Neural progenitor cell (in vitro differentiated cells): Measurements from ENCODE around the gene EFNA5. TPM values are rescaled to one million over a fixed set of nuclear protein-coding genes. Genes with fewer than 3 reads are reported as not detected.

Experiments
- DNase-seq: peaks from one replicate; pipeline ENCODE4 v3.0.0-alpha.2; 2016; ENCODE audit warnings: low spot score
- H2AFZ ChIP-seq: fragments of 200-600 bp; sonication (generic); replicated peaks from 2 replicates; pipeline ENCODE4 v1.6.1; 2016; ENCODE audit warnings: antibody characterized with exemption
- H3F3A ChIP-seq: fragments of 200-600 bp; sonication (generic); 2 replicates; pipeline ENCODE4 v1.6.1; 2016; ENCODE audit warnings: antibody characterized with exemption, low read depth
- H3K27ac ChIP-seq: fragments of 200-600 bp; sonication (generic); 2 replicates; pipeline ENCODE4 v1.5.1; 2016; ENCODE audit warnings: mild to moderate bottlenecking
- H3K27me3 ChIP-seq: fragments of 200-600 bp; sonication (generic); 2 replicates; pipeline ENCODE4 v1.6.1; 2016; ENCODE audit warnings: mild to moderate bottlenecking, moderate library complexity
- H3K36me3 ChIP-seq: fragments of 200-600 bp; sonication (generic); 2 replicates; pipeline ENCODE4 v1.5.1; 2016
- H3K4me1 ChIP-seq: fragments of 200-600 bp; sonication (generic); 2 replicates; pipeline ENCODE4 v1.6.1; 2016; ENCODE audit warnings: mixed run types
- H3K4me2 ChIP-seq: fragments of 200-600 bp; sonication (generic); 2 replicates; pipeline ENCODE4 v1.6.1; 2016
- H3K4me3 ChIP-seq: fragments of 200-600 bp; sonication (generic); 2 replicates; pipeline ENCODE4 v1.5.1; 2016
- H3K79me2 ChIP-seq: fragments of 200-600 bp; sonication (generic); 2 replicates; pipeline ENCODE4 v1.6.1; 2016; ENCODE audit warnings: low read depth
- H3K9ac ChIP-seq: fragments of 200-600 bp; sonication (generic); 2 replicates; pipeline ENCODE4 v1.6.1; 2016
- H3K9me3 ChIP-seq: fragments of 200-600 bp; sonication (generic); 2 replicates; pipeline ENCODE4 v1.5.1; 2016; ENCODE audit warnings: low read depth
- H4K20me1 ChIP-seq: fragments of 200-600 bp; sonication (generic); 2 replicates; pipeline ENCODE4 v1.6.1; 2016; ENCODE audit warnings: low read depth
- H3K27ac Mint-ChIP-seq: 3 replicates; pipeline ENCODE4 v1.8.0; 2021; ENCODE audit warnings: mixed read lengths
- H3K27me3 Mint-ChIP-seq: 2 replicates; pipeline ENCODE4 v1.8.0; 2022; ENCODE audit warnings: low read depth, mild to moderate bottlenecking, inconsistent platforms, moderate library complexity, mixed read lengths; ENCODE audit not compliant: insufficient read depth
- H3K36me3 Mint-ChIP-seq: 3 replicates; pipeline ENCODE4 v1.8.0; 2021; ENCODE audit warnings: mixed read lengths
- H3K4me1 Mint-ChIP-seq: 3 replicates; pipeline ENCODE4 v1.8.0; 2021; ENCODE audit warnings: mixed read lengths
- H3K4me3 Mint-ChIP-seq: 3 replicates; pipeline ENCODE4 v1.8.0; 2021; ENCODE audit warnings: mild to moderate bottlenecking, moderate library complexity, mixed read lengths
- H3K9me3 Mint-ChIP-seq: 3 replicates; pipeline ENCODE4 v1.8.0; 2020; ENCODE audit warnings: mixed read lengths
- EZH2 ChIP-seq: fragments of 200-600 bp; sonication (generic); IDR thresholded peaks from 2 replicates; pipeline ENCODE4 v1.6.1; 2017; ENCODE audit warnings: antibody characterized with exemption, mild to moderate bottlenecking, moderate library complexity
- EZH2phosphoT487 ChIP-seq: fragments of 200-600 bp; sonication (generic); IDR thresholded peaks from 2 replicates; pipeline ENCODE4 v1.6.1; 2017; ENCODE audit warnings: antibody characterized with exemption
- total RNA-seq: library from RNA; depleted of rRNA; stranded (reverse); fragments of >200 nt; gene quantifications from 2 replicates; pipeline ENCODE4 v1.2.3, GENCODE V29; 2015; ENCODE audit warnings: low replicate concordance
- TF ChIP-seq, protein P1 (sequence below): fragments of 200-600 bp; sonication (generic); IDR thresholded peaks from 2 replicates; pipeline ENCODE4 v1.5.1; 2017; ENCODE audit warnings: antibody characterized with exemption, mild to moderate bottlenecking

Gene EFNA5
- total RNA-seq, 1 donor from 2014 or later = 105 TPM

DNA sequence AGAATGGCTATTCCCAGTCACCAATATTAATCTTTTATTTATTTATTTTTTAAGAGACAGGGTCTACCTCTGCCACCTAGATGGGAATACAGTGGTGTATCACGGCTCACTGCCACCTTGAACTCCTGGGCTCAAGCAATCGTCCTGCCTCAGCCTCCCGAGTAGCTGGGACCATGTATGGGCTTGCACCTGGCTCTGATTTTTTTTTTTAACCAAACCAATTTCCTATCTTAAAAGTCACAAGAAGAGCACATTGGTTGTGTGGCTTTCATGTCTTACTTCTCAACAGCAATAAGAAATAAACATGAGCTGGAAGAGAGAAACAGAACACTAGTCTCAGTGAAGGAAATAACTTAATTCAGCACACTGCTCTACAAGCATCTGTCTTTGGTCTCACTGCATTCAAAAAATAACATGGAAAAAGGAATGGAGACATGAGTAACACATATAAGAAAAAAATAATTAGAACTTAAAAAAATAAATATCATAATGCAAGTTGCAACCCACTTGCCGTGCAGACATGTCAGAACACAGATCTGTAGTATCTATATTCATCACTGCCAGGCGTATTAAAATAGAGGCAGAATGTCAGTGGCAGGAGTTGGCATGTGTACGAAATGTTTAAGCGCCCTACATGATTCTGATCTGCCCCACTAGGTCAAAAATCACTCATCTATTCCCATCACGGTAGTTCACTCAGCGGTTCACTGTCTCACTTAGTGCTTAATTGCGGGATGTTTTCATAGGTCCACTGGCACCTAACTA, 66.4 kb downstream of the EFNA5 start:
- no peaks in the 10 kb centered on the region for H3K36me3 ChIP-seq
- peaks cover 100% of the 10 kb centered on the region for H3K79me2 ChIP-seq
- Mint-ChIP-seq H3K4me1 (peaks cover 72% of the 10 kb centered on the region), H3K4me3 (no peak overlapping the region), H3K9me3 (no peaks in the 10 kb centered on the region), H3K27me3 (peaks cover 2% of the 10 kb centered on the region), H3K36me3 (peaks cover 15% of the 10 kb centered on the region), H3K27ac (no peak overlapping the region)
- no peak overlapping the region for H3K4me3 ChIP-seq
- no peak overlapping the region for H3K9ac ChIP-seq
- TF ChIP-seq EZH2 (no peak), EZH2phosphoT487 (no peak)
- TF ChIP-seq, protein P1, sequence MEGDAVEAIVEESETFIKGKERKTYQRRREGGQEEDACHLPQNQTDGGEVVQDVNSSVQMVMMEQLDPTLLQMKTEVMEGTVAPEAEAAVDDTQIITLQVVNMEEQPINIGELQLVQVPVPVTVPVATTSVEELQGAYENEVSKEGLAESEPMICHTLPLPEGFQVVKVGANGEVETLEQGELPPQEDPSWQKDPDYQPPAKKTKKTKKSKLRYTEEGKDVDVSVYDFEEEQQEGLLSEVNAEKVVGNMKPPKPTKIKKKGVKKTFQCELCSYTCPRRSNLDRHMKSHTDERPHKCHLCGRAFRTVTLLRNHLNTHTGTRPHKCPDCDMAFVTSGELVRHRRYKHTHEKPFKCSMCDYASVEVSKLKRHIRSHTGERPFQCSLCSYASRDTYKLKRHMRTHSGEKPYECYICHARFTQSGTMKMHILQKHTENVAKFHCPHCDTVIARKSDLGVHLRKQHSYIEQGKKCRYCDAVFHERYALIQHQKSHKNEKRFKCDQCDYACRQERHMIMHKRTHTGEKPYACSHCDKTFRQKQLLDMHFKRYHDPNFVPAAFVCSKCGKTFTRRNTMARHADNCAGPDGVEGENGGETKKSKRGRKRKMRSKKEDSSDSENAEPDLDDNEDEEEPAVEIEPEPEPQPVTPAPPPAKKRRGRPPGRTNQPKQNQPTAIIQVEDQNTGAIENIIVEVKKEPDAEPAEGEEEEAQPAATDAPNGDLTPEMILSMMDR = no peak
- H3K27me3 ChIP-seq = no peaks in the 10 kb centered on the region
- H3F3A ChIP-seq = peaks cover 45% of the 10 kb centered on the region
- peak overlapping the region; percentile 47 for H3K4me2 ChIP-seq
- no peaks in the 10 kb centered on the region for H3K9me3 ChIP-seq
- H4K20me1 ChIP-seq = peaks cover 100% of the 10 kb centered on the region
- no peak overlapping the region for H3K27ac ChIP-seq
- H2AFZ ChIP-seq = no peak overlapping the region
- peaks cover 84% of the 10 kb centered on the region for H3K4me1 ChIP-seq
- no peak for DNase-seq

- no peak overlapping the region for H3K27ac Mint-ChIP-seq
- TF ChIP-seq, protein P1 = no peak
- TF ChIP-seq EZH2 (no peak), EZH2phosphoT487 (no peak)
Observed at GRCh38 chr5:107603349-107603748, 67.4 kb downstream of the EFNA5 start.

GRCh38 chr5:107602896-107603295, 67.8 kb downstream of the EFNA5 start:
- Histone ChIP-seq H3K4me1 (peaks cover 73% of the 10 kb centered on the region), H3K4me3 (no peak overlapping the region), H3K9ac (no peak overlapping the region), H3K27me3 (no peaks in the 10 kb centered on the region), H3K79me2 (peaks cover 100% of the 10 kb centered on the region), H3K9me3 (no peaks in the 10 kb centered on the region), H2AFZ (no peak overlapping the region), H3K4me2 (peak overlapping the region; percentile 47), H3K36me3 (no peaks in the 10 kb centered on the region), H3F3A (peaks cover 45% of the 10 kb centered on the region), H4K20me1 (peaks cover 100% of the 10 kb centered on the region), H3K27ac (peak overlapping the region; percentile 59)
- Mint-ChIP-seq H3K4me1 (peaks cover 67% of the 10 kb centered on the region), H3K27ac (peak overlapping the region; percentile 2), H3K9me3 (no peaks in the 10 kb centered on the region), H3K4me3 (no peak overlapping the region), H3K27me3 (peaks cover 2% of the 10 kb centered on the region), H3K36me3 (peaks cover 14% of the 10 kb centered on the region)
- DNase-seq = no peak
- TF ChIP-seq, protein P1 = no peak
- TF ChIP-seq EZH2 (no peak), EZH2phosphoT487 (no peak)

More at GRCh38 chr5:107603349-107603748, 67.4 kb downstream of the EFNA5 start:
- H3K27me3 Mint-ChIP-seq = peaks cover 2% of the 10 kb centered on the region
- H3K27me3 ChIP-seq = no peaks in the 10 kb centered on the region
- no peak overlapping the region for H2AFZ ChIP-seq
- peaks cover 100% of the 10 kb centered on the region for H4K20me1 ChIP-seq
- no peaks in the 10 kb centered on the region for H3K36me3 ChIP-seq
- no peak overlapping the region for H3K4me3 ChIP-seq
- peaks cover 100% of the 10 kb centered on the region for H3K79me2 ChIP-seq
- peaks cover 78% of the 10 kb centered on the region for H3K4me1 ChIP-seq
- H3K9ac ChIP-seq = no peak overlapping the region
- no peak for DNase-seq
- H3F3A ChIP-seq = peaks cover 45% of the 10 kb centered on the region
- no peaks in the 10 kb centered on the region for H3K9me3 ChIP-seq
- peak overlapping the region; percentile 47 for H3K4me2 ChIP-seq
- peaks cover 72% of the 10 kb centered on the region for H3K4me1 Mint-ChIP-seq
- peaks cover 14% of the 10 kb centered on the region for H3K36me3 Mint-ChIP-seq
- no peak overlapping the region for H3K4me3 Mint-ChIP-seq
- H3K27ac ChIP-seq = peak overlapping the region; percentile 22
- no peaks in the 10 kb centered on the region for H3K9me3 Mint-ChIP-seq
